ENCODE data around the gene ANKAR.
A peak's percentile ranks its signal among the peaks of the same experiment; 100 is the strongest.
"Not testable (repeated sequence)": the region's sequence is repeated elsewhere in the genome, so short reads cannot be mapped to it uniquely, and the experiment has no call there.

The ANKAR gene, protein sequence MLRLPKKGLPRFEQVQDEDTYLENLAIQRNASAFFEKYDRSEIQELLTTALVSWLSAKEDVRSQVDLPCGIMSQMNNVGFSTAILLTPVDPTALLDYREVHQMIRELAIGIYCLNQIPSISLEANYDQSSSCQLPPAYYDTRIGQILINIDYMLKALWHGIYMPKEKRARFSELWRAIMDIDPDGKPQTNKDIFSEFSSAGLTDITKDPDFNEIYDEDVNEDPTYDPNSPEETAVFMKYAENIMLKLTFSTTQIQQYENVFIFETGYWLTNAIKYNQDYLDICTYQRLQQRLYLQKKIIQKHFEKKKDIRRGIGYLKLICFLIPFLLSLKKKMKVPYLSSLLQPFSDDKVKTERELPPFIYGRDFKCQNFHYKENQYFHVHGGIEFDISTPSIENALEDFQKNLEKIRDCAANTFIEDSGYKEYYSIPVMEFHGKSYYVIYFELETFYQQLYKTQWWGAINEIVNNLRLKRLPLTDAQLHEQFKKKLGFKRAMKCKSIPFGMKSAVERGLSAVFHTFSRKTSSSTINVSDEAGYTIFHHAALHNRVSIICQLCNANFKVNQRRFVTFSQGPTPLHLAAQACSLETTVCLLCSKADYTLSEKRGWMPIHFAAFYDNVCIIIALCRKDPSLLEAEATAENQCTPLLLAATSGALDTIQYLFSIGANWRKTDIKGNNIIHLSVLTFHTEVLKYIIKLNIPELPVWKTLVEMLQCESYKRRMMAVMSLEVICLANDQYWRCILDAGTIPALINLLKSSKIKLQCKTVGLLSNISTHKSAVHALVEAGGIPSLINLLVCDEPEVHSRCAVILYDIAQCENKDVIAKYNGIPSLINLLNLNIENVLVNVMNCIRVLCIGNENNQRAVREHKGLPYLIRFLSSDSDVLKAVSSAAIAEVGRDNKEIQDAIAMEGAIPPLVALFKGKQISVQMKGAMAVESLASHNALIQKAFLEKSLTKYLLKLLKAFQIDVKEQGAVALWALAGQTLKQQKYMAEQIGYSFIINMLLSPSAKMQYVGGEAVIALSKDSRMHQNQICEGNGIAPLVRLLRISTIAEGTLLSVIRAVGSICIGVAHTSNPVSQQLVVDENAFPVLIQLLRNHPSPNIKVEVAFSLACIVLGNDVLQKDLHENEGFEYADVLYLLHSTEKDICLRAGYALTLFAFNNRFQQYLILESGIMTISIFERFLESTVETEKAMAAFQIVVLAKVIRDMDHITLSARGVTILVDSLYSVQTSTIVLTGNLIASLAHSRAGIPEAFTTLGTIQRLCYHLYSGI (N-terminal part only)

DNA sequence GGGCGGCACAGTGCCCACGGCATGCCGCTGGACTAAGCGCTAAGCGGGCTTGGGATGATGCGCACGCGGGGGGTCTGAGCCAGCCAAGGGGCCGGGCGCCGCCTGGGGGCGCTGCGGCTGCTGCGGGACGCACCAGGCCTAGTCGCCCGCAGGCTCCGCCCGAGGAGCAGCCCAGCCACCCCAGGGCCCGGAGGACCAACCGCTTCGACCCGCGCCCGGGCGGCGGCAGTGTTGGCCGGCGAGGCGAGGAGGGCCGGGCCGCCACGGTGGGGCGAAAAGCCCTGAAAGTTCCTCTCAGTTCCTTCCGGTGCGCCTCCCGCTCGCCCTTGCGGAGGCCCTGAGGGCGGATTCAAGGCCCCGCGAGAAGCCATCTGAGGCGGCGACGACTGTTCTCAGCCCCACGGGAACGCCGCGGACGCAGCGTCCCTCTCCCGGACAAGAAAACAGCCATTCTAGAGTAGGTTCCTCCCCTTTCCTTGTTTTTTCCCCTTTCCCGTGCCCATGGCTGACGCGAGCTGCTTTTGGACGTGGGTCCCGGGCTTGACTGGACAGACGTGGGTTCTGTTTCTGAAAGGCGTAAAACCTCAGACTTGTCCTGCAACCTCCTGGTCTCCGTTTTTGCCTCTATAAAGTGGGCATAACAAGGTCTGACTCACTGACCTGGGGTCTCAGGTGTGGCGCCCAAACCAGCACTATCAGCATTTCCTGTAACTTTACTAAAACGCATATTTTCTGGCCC is at the start of gene ANKAR:
TSS of gene ANKAR (plus strand) at position 297 of the 739 bp plus-strand sequence. CDS start 1,821 bp downstream, outside the sequence.
- FAIRE-seq, result no peak

DNA sequence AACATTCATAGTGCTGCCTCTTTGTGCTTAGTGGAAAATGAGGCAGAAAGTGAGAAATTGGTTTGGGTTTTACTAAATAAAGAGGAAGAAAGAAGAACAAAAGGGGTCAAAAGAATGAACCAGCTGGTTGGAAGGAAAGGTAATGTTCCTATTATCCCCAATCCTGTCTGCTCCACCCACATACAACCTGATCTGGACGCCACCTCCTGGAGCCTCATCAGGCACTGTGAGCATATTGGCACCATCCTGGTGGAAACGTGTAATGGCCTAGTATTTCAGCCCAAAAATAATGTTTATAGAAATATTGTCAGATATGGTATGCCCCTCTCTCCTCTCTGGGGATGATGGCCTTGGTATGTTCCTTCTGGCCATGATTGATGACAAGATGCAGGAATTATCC is 48.8 kb upstream of the ANKAR start:
- FAIRE-seq, result no peak

DNA sequence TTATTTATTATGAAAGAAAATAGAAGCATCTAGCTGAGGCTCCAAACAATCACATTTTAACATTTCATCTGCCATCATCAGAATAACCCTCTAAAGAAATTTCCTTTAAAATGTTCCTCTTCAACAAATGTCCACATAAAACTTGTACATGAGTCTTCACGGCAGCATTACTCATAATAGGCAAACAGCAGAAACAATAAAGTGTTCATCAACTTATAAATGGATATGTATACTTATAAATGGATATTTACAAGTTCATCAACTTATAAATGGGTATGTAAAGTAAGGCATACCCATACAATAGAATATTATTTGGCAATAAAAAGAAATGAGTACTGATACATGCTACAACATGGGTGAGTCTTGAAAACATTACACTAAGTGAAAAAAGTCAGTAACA is 46.7 kb upstream of the ANKAR start:
- no peak for FAIRE-seq

DNA sequence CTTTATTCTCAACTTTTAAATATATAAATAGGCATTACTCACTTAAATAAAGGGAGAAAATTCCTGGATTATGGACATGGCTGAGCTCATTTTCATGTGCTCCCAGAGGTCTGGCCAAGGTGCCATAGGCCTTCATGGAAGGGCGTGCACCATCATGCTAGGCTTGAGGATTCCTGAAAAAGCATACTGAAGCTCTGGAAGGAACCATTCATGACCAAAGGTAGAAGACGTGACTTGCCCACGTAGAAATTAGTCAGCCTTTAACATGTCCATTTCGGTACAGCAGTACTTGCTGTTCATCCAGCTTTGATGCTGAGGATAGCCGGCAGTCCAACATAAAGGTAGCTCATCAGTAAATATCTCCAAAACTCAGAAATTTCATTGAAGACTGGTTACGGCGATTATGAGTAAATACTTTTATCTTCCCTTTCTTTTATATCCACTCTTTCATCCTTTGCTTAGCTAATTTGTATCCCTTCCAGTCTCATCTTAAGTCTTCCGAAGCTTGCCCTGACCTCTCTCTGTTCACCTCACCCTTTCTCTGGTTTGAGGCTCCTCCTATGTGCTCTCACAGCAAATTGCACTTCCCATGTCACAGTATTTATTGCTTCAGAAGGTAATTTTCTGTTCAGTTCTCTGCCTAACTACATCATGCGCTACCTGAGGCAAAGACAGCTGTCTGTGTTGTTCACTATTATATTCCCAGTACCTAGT is 45.5 kb upstream of the ANKAR start:
- FAIRE-seq, result no peak

DNA sequence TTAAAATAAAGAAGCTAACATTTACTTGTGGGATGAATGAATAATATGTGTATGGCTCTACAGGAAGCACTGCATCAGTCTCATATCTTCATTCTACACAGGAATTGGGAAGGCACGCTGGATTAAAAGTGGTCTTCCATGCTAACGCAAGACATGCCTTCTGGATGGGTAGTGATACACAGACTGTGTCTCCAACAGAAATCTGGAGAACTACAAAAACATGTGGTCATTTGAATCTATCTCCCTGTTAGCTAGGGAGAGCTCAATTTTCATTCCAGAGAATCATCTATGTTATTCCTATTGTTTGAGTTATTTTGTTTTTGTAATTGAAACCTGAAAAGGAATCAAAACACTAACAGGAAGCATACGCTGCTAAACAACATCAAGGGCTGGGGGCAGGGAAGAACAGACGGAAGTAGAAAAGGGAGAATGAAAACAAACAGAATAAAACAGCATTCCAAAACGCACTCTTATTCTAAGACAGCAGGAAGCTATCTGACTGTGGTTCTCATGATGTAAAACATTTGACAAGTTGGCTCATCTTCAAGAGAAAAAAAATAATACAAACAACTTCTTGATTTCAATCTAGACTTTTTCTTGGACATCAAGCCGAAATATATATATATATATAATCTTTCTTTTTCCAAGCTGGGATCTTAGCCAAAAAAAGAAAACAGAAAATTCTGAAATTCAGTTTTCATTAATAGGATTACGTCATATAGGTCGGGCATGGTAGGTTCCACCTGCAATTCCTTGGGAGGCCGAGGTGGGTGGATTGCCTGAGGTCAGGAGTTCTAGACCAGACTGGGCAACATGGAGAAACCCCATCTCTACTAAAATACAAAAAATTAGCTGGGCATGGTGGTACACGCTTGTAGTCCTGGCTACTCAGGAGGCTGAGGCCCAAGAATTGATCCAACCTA is 44.7 kb upstream of the ANKAR start:
- no peak for FAIRE-seq

DNA sequence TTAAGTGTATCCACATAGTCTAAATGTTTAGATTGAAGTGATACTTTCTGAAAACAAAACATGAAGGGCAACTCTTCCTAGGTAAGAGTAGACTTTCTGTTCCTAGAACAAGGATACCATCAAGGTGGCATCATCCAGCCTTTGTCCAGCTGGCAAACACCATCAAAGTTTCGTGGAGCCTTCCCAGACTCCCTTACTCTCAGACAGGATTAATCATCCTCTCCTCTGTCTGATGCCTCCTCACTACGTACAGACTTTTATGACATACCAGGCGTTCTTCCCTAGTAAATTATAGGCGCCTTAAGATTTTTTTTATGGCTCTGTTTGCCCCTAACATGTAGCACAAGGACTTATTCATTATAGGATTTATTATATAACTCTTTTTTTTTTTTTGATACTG is 42.6 kb upstream of the ANKAR start:
- no peak for FAIRE-seq

DNA sequence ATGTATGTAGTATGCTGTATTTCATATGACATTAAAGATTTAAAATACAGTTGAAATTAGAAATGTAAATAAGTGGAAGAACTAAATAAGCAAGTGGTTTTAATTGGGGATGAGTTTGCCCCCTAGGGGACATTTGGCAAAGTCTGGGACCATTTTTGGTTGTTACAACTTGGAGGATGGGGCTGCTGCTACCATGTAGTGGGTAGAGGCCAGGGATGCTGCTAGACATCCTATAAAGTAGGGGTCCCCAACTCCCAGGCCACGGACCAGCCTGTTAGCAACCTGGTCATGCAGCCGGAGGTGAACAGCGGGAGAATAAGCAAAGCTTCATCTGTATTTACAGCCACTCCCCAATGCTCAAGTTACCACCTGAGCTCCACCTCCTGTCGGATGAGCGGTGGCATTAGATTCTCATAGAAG is 41.1 kb upstream of the ANKAR start:
- no peak for FAIRE-seq

DNA sequence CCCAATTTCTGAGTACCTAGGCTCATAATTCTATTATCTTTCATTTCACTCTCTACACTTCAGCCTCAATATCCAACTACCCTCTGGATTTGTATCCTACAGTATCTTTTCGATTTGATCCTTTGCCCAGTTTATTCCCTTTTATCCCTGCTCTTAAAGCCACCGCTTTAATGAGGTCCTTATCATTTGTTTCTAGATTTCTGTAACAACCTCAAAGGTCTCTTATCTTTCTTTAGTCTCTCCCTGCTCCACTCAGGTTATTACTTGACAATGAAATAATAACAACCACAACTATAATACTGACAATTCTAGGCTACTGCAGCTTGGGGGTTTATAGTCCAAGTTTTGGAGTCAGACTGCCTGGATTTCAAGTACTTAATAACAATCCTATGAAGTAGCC is 39.1 kb upstream of the ANKAR start:
- no peak for FAIRE-seq

DNA sequence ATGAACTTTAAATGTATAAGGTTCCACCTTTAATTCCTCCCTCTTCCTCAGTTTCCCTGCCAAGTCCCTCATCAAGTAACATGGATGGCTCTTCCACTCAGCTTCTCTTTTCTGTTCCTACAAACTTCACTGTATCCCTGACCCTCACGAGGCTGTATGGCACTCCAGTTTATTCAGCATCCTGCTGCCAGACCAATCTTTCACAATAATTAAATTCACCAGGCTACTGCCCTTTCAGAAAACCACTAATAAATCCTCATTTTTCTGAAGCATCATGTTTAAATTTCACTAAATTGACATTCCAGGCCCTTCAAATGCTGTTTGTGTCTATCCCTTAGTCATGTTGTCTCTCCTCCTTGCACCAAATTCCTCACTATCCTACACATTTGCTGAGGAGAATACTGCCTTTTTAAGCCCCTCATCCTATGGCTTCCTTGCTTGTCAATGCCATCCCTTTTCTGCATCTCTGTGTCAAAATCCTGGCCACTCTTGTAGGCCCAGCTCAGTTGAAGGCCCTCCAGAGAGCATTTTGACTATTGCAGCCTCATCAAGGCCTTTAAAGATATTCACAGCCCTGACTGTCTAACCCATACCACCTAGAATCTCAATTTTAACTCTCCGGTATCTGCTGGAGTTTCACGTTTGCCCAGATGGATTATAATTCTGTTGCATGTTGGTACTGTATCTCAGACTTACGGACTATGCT is 36.0 kb upstream of the ANKAR start:
- no peak for FAIRE-seq

DNA sequence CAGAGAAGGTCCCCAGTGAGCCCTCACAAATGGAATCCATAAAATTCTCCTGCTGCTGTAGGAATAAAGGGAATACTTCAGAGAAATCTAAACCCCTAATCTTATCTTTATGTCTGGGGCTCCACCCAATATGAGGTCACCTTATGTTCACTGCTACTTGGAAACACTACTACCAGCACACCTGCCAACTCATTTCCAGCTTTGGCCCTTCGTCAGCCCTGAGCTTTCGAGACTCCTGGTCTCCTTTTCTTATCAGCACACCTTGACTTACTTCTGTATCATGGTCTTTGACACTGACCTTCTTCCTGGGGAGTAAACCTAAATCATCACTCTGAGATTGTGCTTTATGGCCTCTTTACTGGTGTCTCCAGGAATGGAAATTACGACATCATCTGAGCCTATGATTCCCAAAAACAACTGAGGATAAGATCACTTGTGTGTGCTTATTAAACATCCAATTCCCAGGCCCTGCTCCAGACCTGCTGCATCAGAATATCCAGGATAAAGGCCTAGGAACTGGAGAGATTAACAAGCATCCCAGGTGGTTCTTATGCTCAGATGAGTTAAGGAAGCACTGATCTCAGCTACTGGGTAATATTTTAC is 35.4 kb upstream of the ANKAR start:
- FAIRE-seq, result no peak

DNA sequence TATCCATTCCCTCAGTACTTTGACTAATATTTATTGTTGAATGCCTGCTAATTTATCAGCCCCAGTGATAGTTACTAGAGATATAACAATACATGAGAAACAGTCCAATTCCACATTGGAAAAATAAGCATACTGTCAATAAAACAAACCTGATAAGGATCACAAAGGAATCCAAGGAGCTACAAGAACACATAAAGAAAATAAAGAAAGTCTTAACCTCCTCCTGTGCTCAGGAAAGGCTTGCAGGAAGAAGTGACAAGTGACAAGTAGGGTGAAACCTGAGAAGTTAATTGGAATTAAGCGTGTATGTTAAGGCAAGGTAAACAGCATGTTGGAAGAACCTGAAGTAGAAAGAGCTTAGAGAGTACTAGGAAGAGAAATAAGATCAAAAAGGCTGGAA is 33.5 kb upstream of the ANKAR start:
- no peak for FAIRE-seq

DNA sequence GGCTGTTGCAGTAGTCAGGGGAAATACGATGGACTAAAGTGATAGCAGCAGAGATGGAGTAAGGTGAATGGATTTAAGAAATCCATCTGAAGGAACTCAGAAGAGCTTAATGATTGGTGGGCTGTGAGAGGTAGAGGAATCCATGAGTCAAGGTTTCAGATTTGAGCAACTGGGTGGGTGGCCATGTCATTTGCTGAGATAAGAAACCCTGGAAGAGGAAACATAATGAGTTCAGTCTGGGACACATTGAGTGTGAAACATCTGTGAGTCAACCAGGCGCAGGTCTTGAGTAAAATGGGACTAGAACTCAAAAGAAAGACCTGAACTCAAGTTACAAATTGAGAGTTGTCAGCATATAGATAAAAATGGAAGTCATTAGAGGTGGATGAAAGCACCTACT is 32.9 kb upstream of the ANKAR start:
- FAIRE-seq, result no peak

DNA sequence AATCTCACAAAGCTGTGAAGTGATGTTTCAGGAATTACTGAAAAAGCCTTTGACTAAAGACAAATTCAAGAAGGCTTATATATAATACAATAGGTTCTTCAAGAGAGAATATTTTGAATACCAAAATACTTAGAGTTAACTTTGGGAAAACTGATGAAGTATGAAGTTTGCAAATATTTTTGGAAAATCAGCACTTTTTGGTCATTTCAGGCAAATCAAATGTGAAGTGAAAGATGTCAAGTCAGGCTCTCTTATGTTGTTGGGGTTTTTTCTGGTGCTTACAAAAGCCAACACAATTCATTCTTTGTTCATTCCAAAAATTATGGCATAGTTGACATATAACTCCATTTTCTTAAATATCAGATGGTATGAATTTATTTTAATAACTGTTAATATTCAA is 27.9 kb upstream of the ANKAR start:
- no peak for FAIRE-seq

DNA sequence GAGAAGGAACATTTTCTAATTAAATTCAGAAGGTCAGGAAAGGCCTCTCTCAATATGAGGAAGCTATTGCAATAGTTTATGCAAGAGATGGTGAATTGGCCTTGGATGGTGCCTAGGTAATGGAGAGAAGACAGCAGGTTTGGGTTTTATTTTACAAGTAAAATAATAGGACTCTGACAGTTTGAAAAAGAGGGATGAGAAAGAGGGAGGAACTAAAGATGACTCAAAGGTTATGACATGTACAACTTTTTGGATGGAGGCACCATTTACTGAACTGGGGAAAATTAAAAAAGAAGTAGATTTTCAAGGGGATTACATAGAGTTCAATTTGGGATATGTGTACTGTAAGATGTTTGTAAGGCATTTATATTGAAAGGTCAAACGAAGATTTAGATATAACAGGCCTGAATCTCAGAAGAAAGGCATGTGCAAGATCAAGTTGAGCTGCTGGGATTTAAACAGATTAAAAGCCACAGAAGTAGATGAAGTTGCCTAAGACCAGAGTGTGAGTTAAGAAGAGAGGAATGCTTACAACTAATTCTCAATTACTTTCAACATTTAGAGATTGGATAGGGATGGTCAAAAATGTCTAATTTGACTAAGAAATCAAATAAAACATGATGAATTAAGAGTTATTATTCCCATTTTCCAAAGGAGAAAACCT is 25.5 kb upstream of the ANKAR start:
- FAIRE-seq, result no peak

DNA sequence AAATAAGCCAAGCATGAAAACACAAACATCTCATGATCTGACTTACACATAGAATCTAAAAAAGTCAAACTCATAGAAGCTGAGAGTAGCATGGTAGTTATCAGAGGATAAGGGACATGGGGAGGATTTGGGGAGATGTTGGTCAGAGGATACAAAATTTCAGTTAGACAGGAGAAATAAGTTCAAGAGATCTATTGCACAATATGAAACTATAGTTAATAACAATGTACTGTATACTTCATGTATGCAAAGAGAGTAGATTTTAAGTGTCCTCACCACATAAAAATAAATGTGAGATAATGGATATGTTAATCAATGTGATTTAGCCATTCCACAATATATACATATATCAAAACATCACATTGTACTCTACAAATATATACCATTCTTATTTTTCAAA is 23.2 kb upstream of the ANKAR start:
- peak; percentile 51 for FAIRE-seq

DNA sequence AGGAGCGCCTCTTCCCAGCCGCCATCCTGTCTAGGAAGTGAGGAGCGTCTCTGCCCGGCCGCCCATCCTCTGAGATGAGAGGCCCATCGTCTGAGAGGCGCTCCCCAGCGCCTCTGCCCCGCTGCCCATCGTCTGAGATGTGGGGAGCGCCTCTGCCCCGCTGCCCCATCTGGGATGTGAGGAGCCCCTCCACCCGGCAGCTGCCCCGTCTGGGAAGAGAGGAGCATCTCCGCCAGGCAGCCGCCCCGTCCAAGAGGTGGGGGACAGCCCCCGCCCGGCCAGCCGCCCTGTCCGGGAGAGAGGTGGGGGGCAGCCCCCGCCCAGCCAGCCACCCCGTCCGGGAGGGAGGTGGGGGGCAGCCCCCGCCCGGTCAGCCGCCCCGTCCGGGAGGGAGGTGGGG is 21.0 kb upstream of the ANKAR start:
- not testable (repeated sequence) for FAIRE-seq

DNA sequence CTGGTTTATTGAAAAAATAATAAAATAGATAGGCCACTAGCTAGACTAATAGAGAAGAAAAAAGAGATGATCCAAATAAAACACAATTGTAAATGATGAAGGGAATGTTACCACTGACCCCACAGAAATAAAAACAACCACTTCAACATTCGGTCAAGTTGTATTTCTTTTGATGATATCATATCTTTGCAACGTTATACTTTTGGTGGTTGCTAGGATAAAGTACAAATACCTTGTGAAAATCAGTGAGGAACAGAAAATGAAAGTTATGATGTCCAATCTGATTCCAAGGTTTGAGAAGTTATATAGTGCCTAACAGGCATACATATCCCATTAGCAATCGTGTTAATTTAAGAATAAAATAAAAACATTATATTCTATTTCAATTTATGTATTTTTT is 19.8 kb upstream of the ANKAR start:
- peak; percentile 34 for FAIRE-seq

DNA sequence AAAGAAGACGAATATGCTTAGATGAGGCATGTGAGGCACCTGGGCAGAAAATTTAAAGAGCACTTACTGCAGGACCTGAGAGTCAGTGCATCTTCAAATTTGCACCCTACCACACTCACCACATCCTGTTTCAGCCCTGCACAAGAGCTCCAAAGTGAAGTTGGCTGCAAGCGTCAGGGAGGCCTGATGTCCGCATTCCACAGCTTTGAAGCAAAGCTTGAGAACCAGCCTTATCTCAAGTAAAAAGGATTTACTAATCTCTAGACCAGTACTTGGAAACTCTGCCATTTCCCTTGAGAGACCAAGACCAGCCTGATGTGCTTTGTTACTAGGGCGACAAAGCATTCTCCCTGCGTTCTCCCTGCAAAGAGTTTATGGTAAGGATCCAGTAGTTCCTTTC is 16.6 kb upstream of the ANKAR start:
- FAIRE-seq, result no peak
